ENCODE results near the gene HOXB1. TPM values are rescaled to one million over a fixed set of nuclear protein-coding genes. Genes with fewer than 3 reads are reported as not detected.

Gene HOXB1
- total and polyA plus RNA-seq, 2 donors (not counting 3 experiments of a cell fraction or from before 2014, with no cell fraction given), result not detected

DNA sequence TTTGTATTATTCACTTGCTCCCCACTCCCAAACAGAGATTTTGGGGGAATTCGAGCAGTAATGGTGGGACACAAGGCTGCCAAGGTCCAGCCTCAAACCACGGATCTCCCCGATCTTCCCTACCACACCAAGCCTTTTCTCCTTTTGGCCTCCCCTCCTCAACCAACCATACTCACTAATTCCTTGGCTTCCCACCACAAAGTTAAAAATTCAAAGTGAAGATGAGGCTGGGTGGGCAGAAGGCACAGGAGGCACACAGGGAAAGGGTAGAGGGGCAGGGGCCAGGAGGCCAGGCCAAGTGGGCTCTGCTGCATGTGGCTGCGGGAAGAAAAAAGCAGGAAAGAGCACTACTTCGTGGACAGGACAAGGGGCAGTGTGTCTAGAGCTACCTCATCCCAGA lies 32.1 kb upstream of the HOXB1 start:
- BruUV-seq (replicated peaks), result no TSS peak
- dilution Hi-C loops (cut with MboI; ENCODE audit: extremely low pct_ligation_motif_present, low sequenced_read_pairs) (no loop called here), intact Hi-C loops (cut with micrococcal nuclease) (loop anchor here (2.0 kb wide), 1 partner anchor 14 kb away; no protein-coding TSS in a partner anchor)
- TF ChIP-seq FOS (IDR thresholded peaks at IDR 0.05; ENCODE audit: borderline replicate concordance, insufficient read depth, low read length) (no peak), EZH2 (IDR thresholded peaks at IDR 0.05; ENCODE audit: borderline replicate concordance, low read depth, low read length, severe bottlenecking) (no peak), JUN (IDR thresholded peaks at IDR 0.05; ENCODE audit: borderline replicate concordance, insufficient read depth, insufficient read length, low read depth) (no peak), POLR2A (IDR thresholded peaks at IDR 0.05; ENCODE audit: low read depth, low read length) (no peak), POLR2AphosphoS5 (IDR thresholded peaks at IDR 0.05; ENCODE audit: insufficient read depth, low read depth, low read length) (no peak), GATA2 (IDR thresholded peaks at IDR 0.05; ENCODE audit: insufficient read depth, insufficient read length, low read depth, low read length) (no peak), MYC (IDR thresholded peaks at IDR 0.05; ENCODE audit: low read depth, low read length) (no peak)
- TF ChIP-seq, protein P1, sequence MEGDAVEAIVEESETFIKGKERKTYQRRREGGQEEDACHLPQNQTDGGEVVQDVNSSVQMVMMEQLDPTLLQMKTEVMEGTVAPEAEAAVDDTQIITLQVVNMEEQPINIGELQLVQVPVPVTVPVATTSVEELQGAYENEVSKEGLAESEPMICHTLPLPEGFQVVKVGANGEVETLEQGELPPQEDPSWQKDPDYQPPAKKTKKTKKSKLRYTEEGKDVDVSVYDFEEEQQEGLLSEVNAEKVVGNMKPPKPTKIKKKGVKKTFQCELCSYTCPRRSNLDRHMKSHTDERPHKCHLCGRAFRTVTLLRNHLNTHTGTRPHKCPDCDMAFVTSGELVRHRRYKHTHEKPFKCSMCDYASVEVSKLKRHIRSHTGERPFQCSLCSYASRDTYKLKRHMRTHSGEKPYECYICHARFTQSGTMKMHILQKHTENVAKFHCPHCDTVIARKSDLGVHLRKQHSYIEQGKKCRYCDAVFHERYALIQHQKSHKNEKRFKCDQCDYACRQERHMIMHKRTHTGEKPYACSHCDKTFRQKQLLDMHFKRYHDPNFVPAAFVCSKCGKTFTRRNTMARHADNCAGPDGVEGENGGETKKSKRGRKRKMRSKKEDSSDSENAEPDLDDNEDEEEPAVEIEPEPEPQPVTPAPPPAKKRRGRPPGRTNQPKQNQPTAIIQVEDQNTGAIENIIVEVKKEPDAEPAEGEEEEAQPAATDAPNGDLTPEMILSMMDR (IDR thresholded peaks at IDR 0.05; ENCODE audit: extremely low read depth in 1 of 2, insufficient read depth in 1 of 2, low read depth in 1 of 2, low read length in 2 of 2), result no peak
- TF ChIP-seq, protein P2, sequence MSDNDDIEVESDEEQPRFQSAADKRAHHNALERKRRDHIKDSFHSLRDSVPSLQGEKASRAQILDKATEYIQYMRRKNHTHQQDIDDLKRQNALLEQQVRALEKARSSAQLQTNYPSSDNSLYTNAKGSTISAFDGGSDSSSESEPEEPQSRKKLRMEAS (IDR thresholded peaks at IDR 0.05; ENCODE audit: insufficient read depth, insufficient read length), result no peak
- H3K9me1 ChIP-seq (replicated peaks; ENCODE audit: control insufficient read depth, extremely low read depth, insufficient read depth, low read length), result no peaks in the 10 kb centered on the region
- H3K27ac ChIP-seq (ENCODE audit: insufficient read depth, low read depth, low read length), result no peak overlapping the region
- peaks cover 32% of the 10 kb centered on the region for H3K4me1 ChIP-seq (ENCODE audit: control insufficient read depth, extremely low read depth, insufficient read depth, low read length)
- peaks cover 75% of the 10 kb centered on the region for H3K79me2 ChIP-seq (ENCODE audit: control insufficient read depth, insufficient read depth, low read length)
- no peaks in the 10 kb centered on the region for H3K9me3 ChIP-seq (replicated peaks; ENCODE audit: control insufficient read depth, insufficient read depth, low read length)
- H3K36me3 ChIP-seq (ENCODE audit: control insufficient read depth in 2 of 2, extremely low read depth in 1 of 2, insufficient read depth in 2 of 2, low read length in 2 of 2), result peaks cover 0 to 5% of the 10 kb centered on the region in 2 experiments
- H2AFZ ChIP-seq (ENCODE audit: low read depth, low read length), result no peak overlapping the region
- FAIRE-seq, result no peak
- POLR2A ChIA-PET, result no interaction called here
- no peak overlapping the region for H3K9ac ChIP-seq (replicated peaks; ENCODE audit: extremely low read depth, insufficient read depth, low read length)
- DNase-seq (ENCODE audit: low read depth, low spot score), result no peak
- H3K4me3 ChIP-seq (replicated peaks in 1 of 3; ENCODE audit: insufficient read depth in 1 of 3, low read depth in 1 of 3, low read length in 3 of 3), result no peak overlapping the region
- CTCF ChIA-PET, result interaction anchor here (1.1 kb wide), 1 partner anchor 15 kb away, joined by 3 read pairs; the partner anchor contains the start of gene HOXB4
- no peaks in the 10 kb centered on the region for H4K20me1 ChIP-seq (replicated peaks; ENCODE audit: control insufficient read depth, extremely low read depth, insufficient read depth, low read length)
- H3K4me2 ChIP-seq (ENCODE audit: insufficient read depth, low read length), result no peak overlapping the region
- no peaks in the 10 kb centered on the region for H3K27me3 ChIP-seq (ENCODE audit: control insufficient read depth in 2 of 2, insufficient read depth in 2 of 2, low read length in 2 of 2)
